ENCODE measurements around the gene BRINP3.

DNA sequence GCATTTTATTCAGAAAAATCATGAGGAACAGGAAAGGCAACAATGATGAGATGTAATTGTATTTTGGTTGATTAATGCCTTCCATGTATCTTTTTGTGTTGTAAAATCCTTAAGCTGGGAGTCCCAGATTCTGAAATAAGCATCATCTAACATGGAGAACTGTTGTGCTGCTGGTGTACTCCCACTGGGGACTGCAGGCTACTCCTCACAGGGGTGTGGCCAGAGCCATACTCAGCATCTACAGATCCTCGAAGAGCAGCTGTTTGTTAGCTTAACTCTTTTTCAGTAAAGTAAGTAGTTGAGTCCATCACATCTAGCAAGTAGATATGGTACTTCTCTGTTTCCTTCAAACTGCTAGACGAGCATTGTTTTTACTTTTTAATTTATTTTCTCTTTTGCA, 358.0 kb downstream of the BRINP3 start:
- TF ChIP-seq CTCF (conservative IDR thresholded peaks at IDR 0.05; ENCODE audit: low read length) = no peak
- no peak for TF ChIP-seq EZH2phosphoT487 (IDR thresholded peaks at IDR 0.05; ENCODE audit: borderline replicate concordance, low read depth, low read length)

All from OCI-LY7 (cell line).